SK-MEL-5 (cell line): ENCODE results near the gene PDLIM4. TPM values are rescaled to one million over a fixed set of nuclear protein-coding genes. Genes with fewer than 3 reads are reported as not detected.

Source experiments
- DNase-seq: peaks from one replicate; pipeline ENCODE4 v3.0.0-alpha.2; 2016; ENCODE audit warnings: low read depth, low spot score
- in situ Hi-C: cut with HindIII; loops from 2 replicates; pipeline ENCODE4 v1.10.0; 2016; ENCODE audit warnings: low sequenced_read_pairs, high pct_unique_total_duplicates, low pct_unique_long_range_greater_than_20kb
- total RNA-seq: library from RNA; depleted of rRNA; stranded (reverse); fragments of >200 nt; shearing (Covaris generic); gene quantifications from 2 replicates; pipeline ENCODE4 v1.2.3, GENCODE V29; 2014

Gene PDLIM4
- total RNA-seq, 1 experiment from 2014 or later: 1.8 TPM

DNA sequence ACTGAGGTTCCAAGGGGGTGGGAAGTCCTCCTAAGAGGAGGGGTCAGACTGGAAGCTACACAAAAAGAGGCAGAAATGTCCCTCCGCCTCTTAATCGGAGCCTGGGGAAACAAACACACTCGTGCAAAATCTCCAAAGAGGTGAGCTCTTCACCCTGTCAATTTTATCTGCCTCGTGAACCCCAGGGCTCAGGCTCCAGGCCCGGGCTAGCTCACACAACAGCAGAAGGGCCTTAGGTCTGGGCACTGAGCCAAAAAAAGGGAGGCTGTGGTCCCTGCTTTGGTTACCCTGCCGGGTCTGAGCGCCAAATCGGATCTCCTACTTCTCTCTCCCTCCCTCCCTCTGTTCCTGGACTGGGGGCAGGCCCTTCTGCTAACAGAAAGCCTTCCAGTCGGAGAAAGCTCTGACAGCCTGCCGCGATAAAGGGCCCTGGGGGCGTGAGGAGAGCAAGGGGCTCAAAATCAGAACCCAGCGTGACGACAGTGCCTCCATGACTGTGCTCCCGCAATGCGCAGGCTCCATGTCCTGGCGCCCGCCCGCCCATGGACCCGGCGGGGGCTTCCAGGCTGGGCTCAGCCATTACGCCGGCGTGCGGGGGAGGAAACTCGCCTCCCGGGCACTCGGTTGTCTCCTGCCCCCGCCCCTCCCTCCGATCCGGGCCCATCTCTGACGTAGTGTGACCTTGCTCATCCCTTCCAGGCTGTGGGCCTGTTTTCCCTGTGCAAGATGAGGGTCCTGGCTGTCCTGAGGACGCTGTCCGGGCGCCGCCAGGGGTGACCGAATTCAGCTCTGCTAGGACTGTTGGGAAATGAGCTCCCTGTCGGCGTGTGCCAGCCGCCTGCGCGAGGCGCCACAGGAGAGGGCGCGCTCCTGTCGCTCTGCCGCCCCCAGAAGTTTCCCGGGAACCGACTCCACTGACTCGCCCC, 35.8 kb downstream of the PDLIM4 start:
- peak; percentile 80 for DNase-seq
- in situ Hi-C loops: no loop called here

DNA sequence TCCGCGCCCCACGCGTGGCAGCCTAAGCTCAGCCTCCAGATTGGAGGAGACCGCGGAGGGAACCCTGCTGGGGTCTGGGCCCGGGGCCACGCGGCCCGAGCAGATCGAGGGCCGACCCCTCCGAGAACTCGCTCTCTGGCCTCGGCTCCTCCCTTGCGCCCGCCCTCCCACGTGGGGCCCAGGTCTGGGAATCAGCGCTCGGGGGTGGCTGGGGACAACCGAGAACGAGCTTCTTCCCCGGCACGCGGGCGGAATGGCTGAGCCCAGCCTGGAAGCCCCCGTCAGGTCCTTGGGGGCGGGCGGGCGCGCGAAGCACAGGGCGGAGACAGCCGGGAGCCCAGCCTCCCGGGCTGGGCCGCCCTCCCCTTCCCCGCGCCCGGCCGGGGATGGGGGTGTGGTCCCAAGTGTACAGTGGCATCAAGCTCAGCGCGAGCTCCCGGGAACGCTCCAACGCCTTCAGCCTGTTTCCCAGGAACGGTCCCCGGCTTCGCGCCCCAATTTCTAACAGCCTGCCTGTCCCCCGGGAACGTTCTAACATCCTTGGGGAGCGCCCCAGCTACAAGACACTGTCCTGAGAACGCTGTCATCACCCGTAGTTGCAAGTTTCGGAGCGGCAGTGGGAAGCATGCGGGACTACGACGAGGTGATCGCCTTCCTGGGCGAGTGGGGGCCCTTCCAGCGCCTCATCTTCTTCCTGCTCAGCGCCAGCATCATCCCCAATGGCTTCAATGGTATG, 36.7 kb downstream of the PDLIM4 start, which contains the start of gene SLC22A4:
TSS of gene SLC22A4 (plus strand) at position 403 of the 736 bp plus-strand sequence. CDS start at position 626, 223 bp downstream.
- in situ Hi-C loops: no loop called here
- DNase-seq: peak; percentile 91

DNA sequence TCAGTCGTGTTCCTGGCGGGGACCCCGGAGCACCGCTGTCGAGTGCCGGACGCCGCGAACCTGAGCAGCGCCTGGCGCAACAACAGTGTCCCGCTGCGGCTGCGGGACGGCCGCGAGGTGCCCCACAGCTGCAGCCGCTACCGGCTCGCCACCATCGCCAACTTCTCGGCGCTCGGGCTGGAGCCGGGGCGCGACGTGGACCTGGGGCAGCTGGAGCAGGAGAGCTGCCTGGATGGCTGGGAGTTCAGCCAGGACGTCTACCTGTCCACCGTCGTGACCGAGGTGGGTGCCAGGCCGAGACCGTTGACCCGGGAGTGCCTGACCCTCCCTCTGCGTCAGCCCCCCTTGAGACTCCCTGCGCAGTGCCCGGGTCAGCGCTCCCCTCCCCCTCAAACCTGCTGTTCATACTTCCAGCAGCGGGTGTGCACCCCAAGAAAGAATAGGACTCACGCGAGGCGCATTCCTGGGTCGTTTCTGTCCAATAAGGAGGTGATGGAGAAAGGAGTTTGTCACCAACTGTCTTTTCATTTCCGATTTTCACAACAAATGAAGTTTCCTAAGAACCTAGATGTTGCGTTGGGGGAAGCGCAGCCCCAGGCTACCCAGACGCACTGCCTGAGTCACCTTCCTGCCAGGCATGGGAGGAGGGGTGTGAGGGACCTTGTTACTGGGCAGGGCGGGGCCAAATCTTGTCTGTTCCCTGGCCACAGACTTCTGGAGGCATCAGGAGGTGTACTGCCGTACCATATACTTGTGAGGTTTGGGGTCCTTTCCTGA, 37.4 kb downstream of the PDLIM4 start:
- no peak for DNase-seq

DNA sequence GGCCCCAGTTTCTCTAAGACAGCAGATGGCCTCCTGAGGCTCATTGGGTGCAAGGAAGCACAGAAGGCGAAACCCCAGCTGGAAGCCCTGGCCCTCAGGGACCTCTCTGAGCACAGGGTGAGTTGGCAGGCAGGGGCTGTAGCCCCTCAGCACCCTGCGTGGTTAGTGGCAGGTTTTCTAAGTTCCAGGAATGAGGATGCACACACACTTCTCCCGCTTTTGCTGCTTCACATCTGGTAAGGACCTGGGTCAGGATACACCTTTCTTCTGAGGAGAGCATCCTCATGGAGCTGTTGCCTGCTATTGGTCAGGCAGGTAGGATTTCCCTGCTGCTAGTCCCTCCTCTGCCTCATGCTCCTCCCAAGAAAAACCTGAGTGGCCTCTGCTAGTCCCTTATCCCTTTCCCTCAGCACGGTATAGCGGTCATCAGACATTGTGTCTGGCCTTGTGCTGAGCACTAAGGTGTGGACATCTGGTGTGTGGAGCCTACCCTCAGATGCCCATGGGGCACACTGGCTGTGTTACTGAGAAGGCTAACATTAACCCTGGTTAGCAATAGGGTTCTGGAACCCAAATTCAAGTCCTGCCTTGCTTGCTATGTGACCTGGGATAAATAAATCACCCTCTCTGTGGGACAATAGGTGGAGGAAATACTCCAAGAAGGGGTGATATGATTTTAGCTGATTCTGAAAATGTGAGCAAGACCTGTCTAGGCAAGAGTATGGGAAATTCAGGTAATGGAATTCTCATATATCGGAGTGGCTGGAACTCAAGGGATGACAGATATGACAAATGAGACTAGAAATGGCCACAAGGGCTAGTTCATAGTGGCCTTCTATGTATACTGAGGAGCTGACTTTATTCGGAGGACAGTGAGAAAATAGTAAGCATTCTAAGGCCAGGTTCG, 38.3 kb downstream of the PDLIM4 start:
- in situ Hi-C loops: no loop called here
- no peak for DNase-seq

More for the DNA sequence above, 37.4 kb downstream of the PDLIM4 start:
- in situ Hi-C loops: no loop called here

- in situ Hi-C loops: no loop called here
- DNase-seq: no peak
These were observed 39.0 kb downstream of the PDLIM4 start for GRCh38 chr5:132296412-132297016.

- in situ Hi-C loops: no loop called here
- DNase-seq: no peak
These were observed 39.9 kb downstream of the PDLIM4 start for GRCh38 chr5:132297211-132297940.

DNA sequence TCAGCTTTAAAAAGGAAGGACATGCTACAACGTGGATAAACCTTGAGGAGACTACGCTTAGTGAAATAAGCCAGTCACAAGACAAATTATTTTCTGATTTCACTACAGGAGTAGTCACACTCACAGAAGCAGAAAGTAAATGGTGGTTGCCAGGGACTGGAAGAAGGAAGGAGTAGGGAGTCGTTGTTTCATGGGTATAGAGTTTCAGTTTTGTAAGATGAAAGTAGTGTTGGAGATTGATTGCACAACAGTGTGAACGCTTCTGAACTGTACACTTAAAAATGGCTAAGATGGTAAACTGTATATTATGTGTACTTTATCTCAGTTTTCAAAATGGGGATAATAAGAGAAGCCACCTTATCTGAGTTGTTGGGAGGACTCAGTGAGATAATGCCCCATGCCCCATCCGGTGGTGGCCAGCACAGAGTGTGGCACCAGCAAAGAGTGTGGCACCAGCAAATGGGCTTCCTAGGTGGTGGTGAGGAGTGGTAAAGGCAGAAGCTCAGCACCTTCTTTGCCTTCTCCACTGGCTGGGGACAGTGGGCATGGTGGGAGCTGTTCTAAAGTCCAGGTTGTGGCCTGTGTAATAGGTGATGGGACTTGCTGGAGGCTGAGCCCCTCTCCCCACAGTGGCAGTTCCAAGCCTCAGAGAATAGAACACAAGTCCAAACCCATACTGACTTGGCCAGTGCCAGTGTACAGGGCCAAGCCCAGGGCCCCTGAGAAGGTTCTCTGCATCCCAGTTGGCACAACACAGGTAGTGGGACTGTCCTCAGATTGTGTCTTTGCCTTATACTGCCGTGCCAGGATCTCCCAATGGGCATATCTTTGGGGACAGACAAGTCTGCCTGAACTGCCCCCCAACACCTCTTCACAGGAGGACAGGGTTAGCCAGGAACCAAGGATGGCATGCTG, 41.1 kb downstream of the PDLIM4 start:
- in situ Hi-C loops: no loop called here
- no peak for DNase-seq

GRCh38 chr5:132299917-132300316, 42.4 kb downstream of the PDLIM4 start:
- in situ Hi-C loops: no loop called here
- DNase-seq: no peak

DNA sequence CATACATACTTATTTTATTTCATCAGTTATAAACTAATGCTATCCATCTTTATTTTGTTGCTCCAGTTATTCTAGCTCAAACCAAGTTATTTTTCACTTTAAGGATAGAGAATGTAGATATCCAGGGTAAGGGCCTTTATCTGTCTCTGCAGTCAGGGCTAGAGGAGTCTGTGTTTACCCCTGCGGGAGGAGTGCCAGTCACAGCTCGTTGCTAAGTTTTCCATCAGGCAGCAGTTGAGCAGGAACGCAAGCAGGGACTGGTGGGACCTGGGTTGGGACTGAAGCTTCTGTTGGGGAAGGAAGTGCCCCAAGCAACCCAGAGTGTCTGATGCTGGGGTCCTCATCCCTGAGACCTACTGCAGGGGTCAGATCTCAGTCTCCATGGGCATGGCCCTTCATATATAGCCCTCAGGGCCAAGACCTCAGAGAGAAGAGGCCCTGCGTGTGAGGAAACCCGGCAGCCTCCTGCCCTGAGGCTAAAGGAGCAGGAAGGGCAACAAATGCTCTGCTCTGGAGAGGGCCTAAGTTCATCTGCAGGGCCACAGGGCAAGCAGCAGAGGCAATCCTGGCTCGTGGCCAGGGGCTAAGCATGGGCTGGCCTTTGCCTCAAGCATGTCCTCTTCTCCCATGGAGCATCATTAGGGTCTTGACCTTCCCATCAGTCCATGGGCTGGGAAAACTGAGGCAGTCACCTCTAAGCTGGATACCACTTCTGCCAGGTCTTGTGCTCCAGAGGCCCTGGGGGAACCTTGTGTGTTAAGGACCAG, 43.3 kb downstream of the PDLIM4 start:
- DNase-seq: no peak
- in situ Hi-C loops: no loop called here

DNA sequence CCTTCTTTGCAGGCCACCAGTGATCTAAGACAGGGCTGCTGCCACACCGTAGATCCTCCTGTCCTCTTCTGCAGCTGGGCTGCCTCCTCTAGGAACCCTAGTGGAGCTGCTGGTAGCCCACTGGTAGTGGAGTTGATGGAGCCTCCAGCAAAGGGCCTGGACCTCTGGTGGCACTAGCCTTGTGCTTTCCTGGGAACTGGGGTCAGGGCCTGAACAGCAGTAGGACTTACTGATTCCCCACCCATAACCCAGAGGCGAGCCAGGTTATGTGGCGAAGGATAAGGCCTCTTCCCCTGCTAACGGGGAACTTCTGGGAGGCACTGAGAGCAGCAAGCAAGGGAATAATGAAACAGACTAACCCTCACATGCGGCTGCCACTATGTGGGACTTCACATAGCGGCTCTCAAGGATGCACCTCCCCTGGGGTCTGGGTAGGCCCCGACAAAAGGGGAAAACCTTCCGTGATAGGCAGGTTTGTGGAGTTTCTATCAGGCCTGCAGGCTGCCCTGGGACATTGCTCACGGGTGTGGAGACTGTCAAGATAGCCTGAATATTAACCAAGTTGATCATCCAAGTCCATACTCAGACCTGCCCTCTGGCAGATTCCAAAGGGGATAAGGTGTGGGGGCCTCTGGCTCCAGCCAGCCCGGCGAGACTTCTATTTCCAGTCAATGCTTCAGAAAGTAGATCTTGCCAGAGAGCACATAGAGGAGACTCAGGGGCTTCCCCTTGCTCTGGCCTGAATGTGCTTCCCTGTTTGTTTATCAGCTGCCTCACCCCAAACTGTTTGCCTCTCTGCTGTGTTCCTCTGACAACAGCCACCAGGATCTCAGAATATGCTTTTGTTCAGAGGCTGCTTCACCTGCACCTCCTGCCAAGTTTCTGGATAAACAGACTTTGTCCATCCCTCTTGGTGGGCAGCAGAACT, 44.1 kb downstream of the PDLIM4 start:
- DNase-seq: no peak
- in situ Hi-C loops: no loop called here

- no peak for DNase-seq
- in situ Hi-C loops: no loop called here
These were observed 44.9 kb downstream of the PDLIM4 start for GRCh38 chr5:132302413-132302812.

DNA sequence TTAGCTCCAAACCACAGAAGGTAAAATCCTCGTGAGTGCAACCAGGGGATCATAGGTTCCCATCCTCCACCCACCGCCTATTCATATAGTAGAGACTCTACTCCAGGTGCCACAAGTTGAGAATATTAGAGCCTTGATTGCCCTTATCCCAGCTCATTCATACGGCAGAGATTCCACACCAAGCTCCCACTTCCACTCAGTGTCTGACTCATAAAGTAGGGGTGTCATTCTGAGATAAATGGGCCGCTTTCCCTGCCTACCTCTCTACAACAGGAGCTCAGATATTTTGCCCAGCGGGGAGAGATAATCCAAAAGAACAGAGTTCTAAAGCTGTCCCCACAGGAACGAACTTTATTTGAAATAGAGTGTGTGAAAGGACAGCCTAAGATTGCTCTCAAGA, 46.1 kb downstream of the PDLIM4 start:
- DNase-seq: no peak
- in situ Hi-C loops: no loop called here

DNA sequence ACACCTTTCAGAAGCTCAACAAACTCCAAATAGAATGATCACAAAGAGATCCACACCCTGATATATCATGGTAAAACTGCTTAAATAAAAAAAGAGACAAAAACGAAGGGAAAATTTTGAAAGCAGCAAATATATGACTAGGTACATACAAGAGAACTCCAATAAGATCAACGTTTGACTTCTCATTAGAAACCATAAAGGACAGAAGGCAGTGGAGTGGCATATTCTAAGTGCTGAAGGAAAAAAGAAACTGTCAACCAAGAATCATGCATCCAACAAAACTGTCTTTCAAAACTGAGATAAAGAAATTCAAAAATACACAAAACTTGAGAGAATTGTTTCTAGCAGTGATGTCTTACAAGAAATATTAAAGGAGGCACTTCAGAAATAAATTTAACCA, 47.9 kb downstream of the PDLIM4 start:
- in situ Hi-C loops: no loop called here

DNA sequence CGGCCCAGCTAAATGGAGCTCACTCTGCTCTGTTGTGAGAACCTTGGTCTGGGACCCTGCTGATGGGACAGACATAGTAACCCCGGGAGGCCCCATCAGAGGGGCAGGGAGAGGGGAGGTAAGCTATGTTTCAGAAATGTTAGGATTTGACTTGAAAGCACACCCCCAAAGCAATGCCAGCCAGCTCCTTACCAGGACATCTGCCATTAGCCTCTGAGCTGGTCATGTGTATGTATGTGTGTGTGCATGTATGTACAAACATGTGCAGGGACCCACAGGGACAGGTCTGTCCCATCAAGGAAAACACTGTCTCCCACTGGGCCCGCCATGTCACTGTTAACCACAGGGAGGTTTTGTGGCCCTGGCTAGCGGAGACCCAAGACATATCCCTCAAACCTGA, 51.2 kb downstream of the PDLIM4 start:
- in situ Hi-C loops: no loop called here
- DNase-seq: no peak

More for the DNA sequence above, 47.9 kb downstream of the PDLIM4 start:
- no peak for DNase-seq
